ENCODE results near the gene GTF3C4. TPM values are rescaled to one million over a fixed set of nuclear protein-coding genes. Genes with fewer than 3 reads are reported as not detected.
"Not testable (repeated sequence)": the region's sequence is repeated elsewhere in the genome, so short reads cannot be mapped to it uniquely, and the experiment has no call there.

Gene GTF3C4
- total and polyA plus RNA-seq, 10 donors, result 1.8 to 11.7 (median 10.5) TPM

DNA sequence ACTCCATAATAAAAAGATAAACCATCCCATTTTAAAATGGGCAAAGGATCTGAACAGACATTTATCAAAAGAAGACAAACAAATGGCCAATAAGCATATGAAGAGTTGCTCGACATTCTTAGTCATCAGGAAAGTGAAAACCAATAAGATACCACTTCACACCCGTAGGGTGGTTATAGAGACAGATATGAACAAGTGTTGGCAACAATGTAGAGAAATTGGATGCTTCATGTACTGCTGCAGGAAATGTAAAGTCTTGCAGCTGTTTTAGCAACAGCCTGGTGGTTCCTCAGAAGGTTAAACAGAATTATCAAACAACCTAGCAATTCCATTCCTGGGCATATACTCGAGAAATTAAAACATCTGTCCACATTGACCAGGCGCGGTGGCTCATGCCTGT lies 42.5 kb downstream of the GTF3C4 start:
- Histone ChIP-seq H3K9me3 (no peaks in the 10 kb centered on the region), H3K27ac (no peak overlapping the region), H3K4me1 (no peaks in the 10 kb centered on the region), H3K36me3 (no peaks in the 10 kb centered on the region), H3K4me3 (no peak overlapping the region), H3K27me3 (replicated peaks in 1 of 7) (peaks cover 0 to 26% (median 0%) of the 10 kb centered on the region in 7 donors)
- TF ChIP-seq POLR2AphosphoS5 (IDR thresholded peaks at IDR 0.05) (no peak), POLR2A (IDR thresholded peaks at IDR 0.05) (no peak)
- WGBS, 5 donors, result 74 to 87% (median 79%) methylated on average over 5 of the region's 5 CpGs
- intact Hi-C loops (cut with DNase I; ENCODE audit: low total_unique reads), result no loop called here
- DNase-seq, result no peak

DNA sequence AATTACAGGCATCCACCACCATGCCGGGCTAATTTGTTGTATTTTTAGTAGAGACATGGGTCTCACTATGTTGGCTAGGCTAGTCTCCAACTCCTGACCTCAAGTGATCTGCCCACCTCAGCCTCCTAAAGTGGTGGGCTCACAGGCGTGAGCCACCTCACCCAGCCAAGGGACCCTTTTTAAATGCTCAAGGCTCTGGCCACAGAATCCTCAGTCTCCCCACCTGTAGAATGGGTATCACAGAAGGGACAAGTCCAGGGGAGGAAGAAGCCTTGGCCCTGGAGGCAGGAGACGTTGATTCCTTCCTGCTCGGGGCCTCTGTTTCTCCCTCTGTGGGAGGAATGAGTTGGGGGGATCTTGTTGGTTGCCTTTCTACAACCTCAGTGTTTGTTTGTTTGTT lies 45.7 kb downstream of the GTF3C4 start:
- Histone ChIP-seq H3K27me3 (replicated peaks in 1 of 7) (peaks cover 0 to 48% (median 0%) of the 10 kb centered on the region in 7 donors), H3K9me3 (no peaks in the 10 kb centered on the region), H3K4me3 (no peak overlapping the region), H3K36me3 (no peaks in the 10 kb centered on the region), H3K4me1 (no peaks in the 10 kb centered on the region), H3K27ac (no peak overlapping the region)
- no peak for TF ChIP-seq POLR2AphosphoS5 (IDR thresholded peaks at IDR 0.05)
- TF ChIP-seq POLR2A (IDR thresholded peaks at IDR 0.05), result no peak
- TF ChIP-seq, protein P1, sequence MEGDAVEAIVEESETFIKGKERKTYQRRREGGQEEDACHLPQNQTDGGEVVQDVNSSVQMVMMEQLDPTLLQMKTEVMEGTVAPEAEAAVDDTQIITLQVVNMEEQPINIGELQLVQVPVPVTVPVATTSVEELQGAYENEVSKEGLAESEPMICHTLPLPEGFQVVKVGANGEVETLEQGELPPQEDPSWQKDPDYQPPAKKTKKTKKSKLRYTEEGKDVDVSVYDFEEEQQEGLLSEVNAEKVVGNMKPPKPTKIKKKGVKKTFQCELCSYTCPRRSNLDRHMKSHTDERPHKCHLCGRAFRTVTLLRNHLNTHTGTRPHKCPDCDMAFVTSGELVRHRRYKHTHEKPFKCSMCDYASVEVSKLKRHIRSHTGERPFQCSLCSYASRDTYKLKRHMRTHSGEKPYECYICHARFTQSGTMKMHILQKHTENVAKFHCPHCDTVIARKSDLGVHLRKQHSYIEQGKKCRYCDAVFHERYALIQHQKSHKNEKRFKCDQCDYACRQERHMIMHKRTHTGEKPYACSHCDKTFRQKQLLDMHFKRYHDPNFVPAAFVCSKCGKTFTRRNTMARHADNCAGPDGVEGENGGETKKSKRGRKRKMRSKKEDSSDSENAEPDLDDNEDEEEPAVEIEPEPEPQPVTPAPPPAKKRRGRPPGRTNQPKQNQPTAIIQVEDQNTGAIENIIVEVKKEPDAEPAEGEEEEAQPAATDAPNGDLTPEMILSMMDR (IDR thresholded peaks at IDR 0.05 in 8 of 11, conservative IDR thresholded peaks at IDR 0.05 in 3 of 11), result no peak
- WGBS, 5 donors, result 79 to 95% (median 90%) methylated on average over 4 of the region's 4 CpGs
- DNase-seq, result peak; percentile 2
- intact Hi-C loops (cut with DNase I; ENCODE audit: low total_unique reads), result no loop called here

DNA sequence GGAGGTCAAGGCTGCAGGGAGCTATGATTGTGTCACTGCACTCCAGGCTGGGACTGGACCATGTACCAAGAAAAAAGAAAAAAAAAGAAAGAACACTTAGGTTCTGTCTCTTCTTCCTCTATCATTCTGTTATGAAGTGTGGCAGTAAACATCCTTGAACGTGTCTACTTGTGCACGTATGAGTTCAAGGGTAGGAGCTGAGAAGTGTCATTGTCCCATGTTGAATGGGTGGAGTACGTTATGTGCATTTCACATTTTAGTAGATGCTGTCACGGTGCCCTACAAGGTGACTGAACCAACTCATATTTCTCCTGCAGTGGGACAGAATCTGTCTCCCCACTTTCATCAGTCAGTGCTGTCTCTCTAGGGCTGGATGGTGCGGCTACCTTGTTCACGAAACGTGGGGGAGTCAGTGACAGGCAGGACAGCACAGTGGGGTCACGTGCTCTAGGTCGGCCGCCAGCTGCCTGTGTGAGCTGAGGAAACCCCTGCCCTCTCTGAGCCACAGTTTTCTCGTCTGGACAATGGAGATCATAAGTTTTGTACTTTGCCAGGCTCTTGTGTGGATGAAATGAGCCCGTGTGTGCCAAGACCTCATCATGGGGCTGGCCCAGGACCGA lies 47.2 kb downstream of the GTF3C4 start:
- Histone ChIP-seq H3K4me1 (no peaks in the 10 kb centered on the region), H3K4me3 (no peak overlapping the region), H3K27ac (no peak overlapping the region), H3K36me3 (no peaks in the 10 kb centered on the region), H3K9me3 (no peaks in the 10 kb centered on the region), H3K27me3 (replicated peaks in 1 of 7) (peaks cover 0 to 57% (median 0%) of the 10 kb centered on the region in 7 donors)
- TF ChIP-seq, protein P1 (IDR thresholded peaks at IDR 0.05 in 8 of 11, conservative IDR thresholded peaks at IDR 0.05 in 3 of 11), result no peak
- no peak for TF ChIP-seq POLR2AphosphoS5 (IDR thresholded peaks at IDR 0.05)
- no peak for TF ChIP-seq POLR2A (IDR thresholded peaks at IDR 0.05)
- intact Hi-C loops (cut with DNase I; ENCODE audit: low total_unique reads), result no loop called here
- 63 to 72% (median 65%) methylated on average over 13 of the region's 13 CpGs for WGBS, 5 donors
- DNase-seq, result peak; percentile 42

DNA sequence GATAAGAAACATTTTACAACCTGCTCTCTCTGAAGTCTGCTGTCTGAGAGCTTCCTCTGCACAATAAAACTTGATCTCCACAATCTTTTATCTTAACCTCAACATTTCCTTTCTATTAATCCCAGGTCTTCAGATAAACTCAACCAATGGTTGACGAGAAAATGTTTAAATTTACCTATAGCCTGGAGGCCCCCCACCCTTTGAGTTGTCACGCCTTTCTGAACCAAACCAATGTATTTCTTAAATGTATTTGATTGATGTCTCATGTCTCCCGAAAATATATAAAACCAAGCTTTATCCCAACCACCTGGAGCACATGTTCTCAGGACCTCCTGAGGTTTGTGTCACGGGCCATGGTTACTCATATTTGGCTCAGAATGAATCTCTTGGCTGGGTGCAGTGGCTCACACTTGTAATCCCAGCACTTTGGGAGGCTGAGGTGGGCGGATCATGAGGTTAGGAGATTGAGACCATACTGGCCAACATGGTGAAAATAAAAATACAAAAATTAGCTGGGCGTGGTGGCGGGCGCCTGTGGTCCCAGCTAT lies 48.2 kb downstream of the GTF3C4 start:
- H3K36me3 ChIP-seq; H3K27ac ChIP-seq; H3K4me3 ChIP-seq; intact Hi-C loops (cut with DNase I; ENCODE audit: low total_unique reads); H3K9me3 ChIP-seq; H3K4me1 ChIP-seq: not testable (repeated sequence)
- WGBS, 5 donors, result 51 to 58% (median 56%) methylated on average over 8 of the region's 8 CpGs
- H3K27me3 ChIP-seq (replicated peaks in 1 of 7), result peaks cover 0 to 63% (median 0%) of the 10 kb centered on the region in 7 donors
- DNase-seq, result peak; percentile 2

DNA sequence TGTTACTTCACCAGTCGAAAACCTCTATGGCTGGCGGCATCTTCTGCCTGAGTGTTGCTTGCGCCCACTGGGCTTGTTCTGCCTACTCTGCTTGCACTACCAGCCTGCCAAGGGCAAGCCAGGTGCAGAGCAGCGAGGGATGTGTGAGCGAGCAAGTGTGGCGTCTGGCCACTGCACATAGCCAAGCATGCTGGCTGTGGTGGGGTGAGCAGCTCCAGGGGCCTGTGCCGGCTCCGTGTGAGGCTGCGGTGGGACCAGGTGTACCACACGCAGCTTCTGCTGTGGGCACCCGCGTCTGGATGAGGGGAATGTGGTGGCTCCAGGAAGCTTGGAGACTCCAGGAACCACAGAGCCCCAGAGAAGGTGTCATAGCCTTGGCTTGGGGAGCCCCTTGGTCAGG lies 51.4 kb downstream of the GTF3C4 start:
- 79 to 95% (median 92%) methylated on average over 8 to 12 of the region's 12 CpGs for WGBS, 5 donors
- no peaks in the 10 kb centered on the region for H3K36me3 ChIP-seq

More for the DNA sequence above, 51.4 kb downstream of the GTF3C4 start:
- no peaks in the 10 kb centered on the region for H3K4me1 ChIP-seq
- H3K9me3 ChIP-seq, result no peaks in the 10 kb centered on the region
- H3K4me3 ChIP-seq, result no peak overlapping the region
- intact Hi-C loops (cut with DNase I; ENCODE audit: low total_unique reads), result no loop called here
- peaks cover 0 to 61% (median 0%) of the 10 kb centered on the region in 7 donors for H3K27me3 ChIP-seq (replicated peaks in 1 of 7)
- peak; percentile 31 for DNase-seq
- TF ChIP-seq POLR2AphosphoS5 (IDR thresholded peaks at IDR 0.05), result no peak
- H3K27ac ChIP-seq, result no peak overlapping the region

All from spleen (tissue), 11 donors.